DOHH2 (cell line): Measurements from ENCODE around the gene EIF2AK2.

ENCODE experiments used
- H3F3A ChIP-seq: fragments of 200-600 bp; sonication (generic), shearing (Covaris generic); 2 replicates; pipeline ENCODE4 v1.6.0; 2016; ENCODE audit warnings: antibody characterized with exemption, mild to moderate bottlenecking; ENCODE audit not compliant: control insufficient read depth, insufficient read depth
- H3K27ac ChIP-seq: fragments of 200-600 bp; sonication (generic); 2 replicates; pipeline ENCODE4 v1.5.1; 2014; ENCODE audit warnings: low read depth, mild to moderate bottlenecking, low read length, moderate library complexity
- H3K27me3 ChIP-seq: fragments of 200-600 bp; sonication (generic); 2 replicates; pipeline ENCODE4 v1.6.1; 2014; ENCODE audit warnings: mild to moderate bottlenecking, low read length, mixed read lengths; ENCODE audit not compliant: control insufficient read depth
- H3K36me3 ChIP-seq: fragments of 200-600 bp; sonication (generic); 2 replicates; pipeline ENCODE4 v1.6.1; 2014; ENCODE audit warnings: mild to moderate bottlenecking, low read length, moderate library complexity, mixed read lengths; ENCODE audit not compliant: control insufficient read depth
- H3K4me1 ChIP-seq: fragments of 200-600 bp; sonication (generic); 2 replicates; pipeline ENCODE4 v1.6.1; 2014; ENCODE audit warnings: mild to moderate bottlenecking, low read length, mixed read lengths; ENCODE audit not compliant: control insufficient read depth
- H3K4me2 ChIP-seq: fragments of 200-600 bp; sonication (generic); 2 replicates; pipeline ENCODE4 v1.6.0; 2014; ENCODE audit warnings: mild to moderate bottlenecking, low read length, moderate library complexity
- H3K4me3 ChIP-seq: fragments of 200-600 bp; sonication (generic); 2 replicates; pipeline ENCODE4 v1.5.1; 2014; ENCODE audit warnings: mild to moderate bottlenecking, low read length, mixed read lengths
- H3K79me2 ChIP-seq: fragments of 200-600 bp; sonication (generic); 2 replicates; pipeline ENCODE4 v1.6.1; 2014; ENCODE audit warnings: mild to moderate bottlenecking, low read length, mixed read lengths; ENCODE audit not compliant: control insufficient read depth
- H3K9me2 ChIP-seq: fragments of 200-600 bp; sonication (generic); replicated peaks from 2 replicates; pipeline ENCODE4 v1.6.1; 2014; ENCODE audit warnings: mild to moderate bottlenecking, low read length, mixed read lengths; ENCODE audit not compliant: control insufficient read depth
- H3K9me3 ChIP-seq: fragments of 200-600 bp; sonication (generic); 2 replicates; pipeline ENCODE4 v1.6.1; 2014; ENCODE audit warnings: antibody characterized with exemption, low read length, mixed read lengths; ENCODE audit not compliant: control insufficient read depth, insufficient read depth
- H4K20me1 ChIP-seq: fragments of 200-600 bp; sonication (generic); 2 replicates; pipeline ENCODE4 v1.6.0; 2014; ENCODE audit warnings: low read depth, mild to moderate bottlenecking, antibody characterized with exemption, low read length, moderate library complexity; ENCODE audit not compliant: control insufficient read depth, insufficient read depth
- CTCF ChIP-seq: fragments of 200-600 bp; sonication (generic); IDR thresholded peaks from one replicate; pipeline ENCODE4 v1.5.1; 2014; ENCODE audit warnings: antibody characterized with exemption, mild to moderate bottlenecking, low read depth, low read length; ENCODE audit not compliant: poor library complexity, severe bottlenecking
- EZH2phosphoT487 ChIP-seq: fragments of 200-600 bp; sonication (generic); IDR thresholded peaks from 2 replicates; pipeline ENCODE4 v1.6.1; 2017; ENCODE audit warnings: borderline replicate concordance, mild to moderate bottlenecking, antibody characterized with exemption, low read length, moderate library complexity, mixed read lengths

The EIF2AK2 gene

GRCh38 chr2:37061013-37061711 lies 95.6 kb downstream of the EIF2AK2 start:
- no peak overlapping the region for H3K27ac ChIP-seq
- TF ChIP-seq EZH2phosphoT487, result no peak
- no peak for TF ChIP-seq CTCF

GRCh38 chr2:37060446-37060845 lies 96.3 kb downstream of the EIF2AK2 start:
- TF ChIP-seq CTCF, result no peak
- TF ChIP-seq EZH2phosphoT487, result no peak
- H4K20me1 ChIP-seq, result no peaks in the 10 kb centered on the region

More at GRCh38 chr2:37061013-37061711, 95.6 kb downstream of the EIF2AK2 start:
- Histone ChIP-seq H3K4me2 (no peak overlapping the region), H3K4me1 (no peaks in the 10 kb centered on the region), H4K20me1 (no peaks in the 10 kb centered on the region), H3K36me3 (peaks cover 57% of the 10 kb centered on the region), H3K27me3 (no peaks in the 10 kb centered on the region), H3K4me3 (no peak overlapping the region), H3K9me3 (no peaks in the 10 kb centered on the region), H3K79me2 (no peaks in the 10 kb centered on the region), H3K9me2 (no peaks in the 10 kb centered on the region), H3F3A (no peaks in the 10 kb centered on the region; the same call in 1 of the 2 replicates)

GRCh38 chr2:37059841-37060240 lies 96.9 kb downstream of the EIF2AK2 start:
- no peaks in the 10 kb centered on the region for H3K9me2 ChIP-seq
- H3K4me1 ChIP-seq, result no peaks in the 10 kb centered on the region
- no peaks in the 10 kb centered on the region for H3K9me3 ChIP-seq
- H3K79me2 ChIP-seq, result no peaks in the 10 kb centered on the region
- no peak overlapping the region for H3K27ac ChIP-seq
- no peaks in the 10 kb centered on the region for H3K27me3 ChIP-seq
- no peaks in the 10 kb centered on the region for H4K20me1 ChIP-seq
- H3K36me3 ChIP-seq, result peaks cover 56% of the 10 kb centered on the region
- H3F3A ChIP-seq, result no peaks in the 10 kb centered on the region; the same call in 1 of the 2 replicates
- no peak for TF ChIP-seq EZH2phosphoT487
- TF ChIP-seq CTCF, result no peak
- H3K4me2 ChIP-seq, result no peak overlapping the region
- no peak overlapping the region for H3K4me3 ChIP-seq

More at GRCh38 chr2:37060446-37060845, 96.3 kb downstream of the EIF2AK2 start:
- no peaks in the 10 kb centered on the region for H3K9me3 ChIP-seq
- no peaks in the 10 kb centered on the region; the same call in 1 of the 2 replicates for H3F3A ChIP-seq
- no peaks in the 10 kb centered on the region for H3K9me2 ChIP-seq
- no peaks in the 10 kb centered on the region for H3K4me1 ChIP-seq
- H3K36me3 ChIP-seq, result peaks cover 57% of the 10 kb centered on the region
- H3K79me2 ChIP-seq, result no peaks in the 10 kb centered on the region
- H3K27ac ChIP-seq, result no peak overlapping the region
- H3K4me2 ChIP-seq, result no peak overlapping the region
- no peaks in the 10 kb centered on the region for H3K27me3 ChIP-seq
- no peak overlapping the region for H3K4me3 ChIP-seq
